NCI-H82 treated with DMSO at 0.1 percent for 48 hours (cell line): ENCODE results near the gene IGFBP3.
"Not testable (repeated sequence)": the region's sequence is repeated elsewhere in the genome, so short reads cannot be mapped to it uniquely, and the experiment has no call there.

Experiments used
- DNase-seq: peaks from one replicate; lab custom pipeline; 2025; ENCODE audit not compliant: unreplicated experiment; lab: John Stamatoyannopoulos, UW

The IGFBP3 gene

GRCh38 chr7:45920502-45921380, at the start of gene IGFBP3:
Gene IGFBP3, minus strand, starts transcription at chr7:45921272. Its CDS starts 132 bp downstream, at chr7:45921140.
- DNase-seq = no peak

- DNase-seq = no peak
These were observed 49.4 kb upstream of the IGFBP3 start for GRCh38 chr7:45970454-45970853.

GRCh38 chr7:45969940-45970339, 48.9 kb upstream of the IGFBP3 start:
- no peak for DNase-seq

- DNase-seq = no peak
These were observed 47.9 kb upstream of the IGFBP3 start for GRCh38 chr7:45968856-45969541.

GRCh38 chr7:45968312-45968711, 47.2 kb upstream of the IGFBP3 start:
- no peak for DNase-seq

- DNase-seq = no peak
These were observed 46.6 kb upstream of the IGFBP3 start for GRCh38 chr7:45967591-45968157.

GRCh38 chr7:45962861-45963260, 41.8 kb upstream of the IGFBP3 start:
- DNase-seq = no peak

GRCh38 chr7:45957721-45958120, 36.6 kb upstream of the IGFBP3 start:
- no peak for DNase-seq

GRCh38 chr7:45955286-45955685, 34.2 kb upstream of the IGFBP3 start:
- DNase-seq = no peak

GRCh38 chr7:45953055-45953454, 32.0 kb upstream of the IGFBP3 start:
- not testable (repeated sequence) for DNase-seq

- DNase-seq = no peak
These were observed 23.0 kb upstream of the IGFBP3 start for GRCh38 chr7:45944058-45944457.

- no peak for DNase-seq
These were observed 19.9 kb upstream of the IGFBP3 start for GRCh38 chr7:45940939-45941338.

- not testable (repeated sequence) for DNase-seq
These were observed 19.2 kb upstream of the IGFBP3 start for GRCh38 chr7:45940237-45940781.

- no peak for DNase-seq
These were observed 18.5 kb upstream of the IGFBP3 start for GRCh38 chr7:45939574-45939973.

GRCh38 chr7:45938626-45939302, 17.7 kb upstream of the IGFBP3 start:
- DNase-seq = no peak

GRCh38 chr7:45937862-45938261, 16.8 kb upstream of the IGFBP3 start:
- DNase-seq = no peak

- no peak for DNase-seq
These were observed 16.2 kb upstream of the IGFBP3 start for GRCh38 chr7:45937301-45937700.

- DNase-seq = no peak
These were observed 9.9 kb upstream of the IGFBP3 start for GRCh38 chr7:45930967-45931366.

GRCh38 chr7:45927721-45928120, 6.6 kb upstream of the IGFBP3 start:
- no peak for DNase-seq

GRCh38 chr7:45924283-45924682, 3.2 kb upstream of the IGFBP3 start:
- no peak for DNase-seq

- no peak for DNase-seq
These were observed 2.7 kb upstream of the IGFBP3 start for GRCh38 chr7:45923818-45924217.
